Amygdala (tissue), 56 donors: ENCODE results near the gene PPFIA4.

Source experiments
- DNase-seq, 56 donors: peaks; one replicate each; lab custom pipeline; 2025; lab: John Stamatoyannopoulos, UW

The PPFIA4 gene

DNA sequence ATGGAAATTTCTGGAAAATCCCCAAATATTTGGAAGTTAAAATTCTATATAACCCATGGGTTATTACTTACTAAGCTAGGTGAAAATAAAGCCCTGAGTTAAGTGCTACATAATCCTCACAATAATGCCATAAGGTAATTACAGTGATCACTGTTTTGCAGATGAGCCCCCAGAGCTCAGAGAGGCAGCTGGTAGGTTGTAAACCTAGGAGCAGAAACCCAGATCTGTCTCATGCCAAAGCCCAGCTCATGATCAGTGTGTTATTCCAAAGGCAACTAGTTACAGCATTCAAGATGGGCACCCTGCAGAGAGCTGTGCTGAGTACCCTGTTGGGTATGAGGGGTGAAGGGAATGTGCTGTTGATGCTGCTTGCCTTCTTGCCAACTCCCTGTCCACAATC lies 70.3 kb downstream of the PPFIA4 start:
- no peak for DNase-seq

DNA sequence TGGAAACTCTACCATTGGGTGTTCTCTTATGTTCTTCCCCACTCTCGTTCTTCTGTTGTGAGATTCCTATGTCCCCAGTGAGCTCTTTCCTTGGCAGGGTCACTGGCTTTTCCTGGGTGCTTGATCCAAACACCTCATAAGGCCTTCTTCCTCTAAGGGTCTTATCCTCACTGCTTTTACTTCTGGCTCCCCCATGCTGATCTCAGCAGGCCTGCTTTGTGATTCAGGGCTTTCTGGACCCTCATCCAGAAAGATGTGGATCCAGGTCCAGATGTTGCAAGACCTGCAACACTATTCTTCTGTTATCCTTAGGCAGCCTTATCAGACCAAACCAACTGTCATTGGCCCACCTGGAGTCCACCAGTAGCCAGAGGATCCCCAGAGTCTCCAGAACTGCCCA lies 70.7 kb downstream of the PPFIA4 start:
- no peak for DNase-seq

DNA sequence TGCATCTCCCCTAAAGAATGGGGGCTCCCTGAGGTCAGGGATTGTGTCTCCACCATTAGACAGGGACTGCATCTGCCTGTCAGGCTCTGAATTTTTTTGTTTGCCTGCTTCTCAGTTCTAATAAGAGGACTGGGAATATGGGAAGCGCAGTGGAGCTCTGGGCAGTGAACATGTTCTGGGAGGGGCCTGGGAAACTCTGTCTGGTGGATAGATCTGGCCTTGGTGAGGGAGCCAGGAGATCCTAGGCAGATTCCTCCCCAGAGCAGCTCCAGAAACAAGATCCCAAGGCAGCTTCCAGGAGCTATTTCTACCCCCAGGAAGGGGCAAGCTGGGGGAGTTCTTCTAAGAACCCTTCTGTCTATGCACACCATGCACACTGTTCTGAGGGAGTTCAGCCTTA lies 72.2 kb downstream of the PPFIA4 start:
- DNase-seq = no peak

- no peak for DNase-seq
Measured at GRCh38 chr1:203098914-203099520, 72.7 kb downstream of the PPFIA4 start.

- no peak for DNase-seq
Measured at GRCh38 chr1:203099805-203100515, 73.7 kb downstream of the PPFIA4 start.

GRCh38 chr1:203100516-203100869 lies 74.2 kb downstream of the PPFIA4 start:
- DNase-seq = no peak

- no peak for DNase-seq
Measured at GRCh38 chr1:203101813-203102634, 75.7 kb downstream of the PPFIA4 start.

- peak in 1 of 56 donors; percentile 31 for DNase-seq
Measured at GRCh38 chr1:203103216-203103615, 76.9 kb downstream of the PPFIA4 start.

GRCh38 chr1:203103829-203104495 lies 77.7 kb downstream of the PPFIA4 start:
- DNase-seq = no peak

DNA sequence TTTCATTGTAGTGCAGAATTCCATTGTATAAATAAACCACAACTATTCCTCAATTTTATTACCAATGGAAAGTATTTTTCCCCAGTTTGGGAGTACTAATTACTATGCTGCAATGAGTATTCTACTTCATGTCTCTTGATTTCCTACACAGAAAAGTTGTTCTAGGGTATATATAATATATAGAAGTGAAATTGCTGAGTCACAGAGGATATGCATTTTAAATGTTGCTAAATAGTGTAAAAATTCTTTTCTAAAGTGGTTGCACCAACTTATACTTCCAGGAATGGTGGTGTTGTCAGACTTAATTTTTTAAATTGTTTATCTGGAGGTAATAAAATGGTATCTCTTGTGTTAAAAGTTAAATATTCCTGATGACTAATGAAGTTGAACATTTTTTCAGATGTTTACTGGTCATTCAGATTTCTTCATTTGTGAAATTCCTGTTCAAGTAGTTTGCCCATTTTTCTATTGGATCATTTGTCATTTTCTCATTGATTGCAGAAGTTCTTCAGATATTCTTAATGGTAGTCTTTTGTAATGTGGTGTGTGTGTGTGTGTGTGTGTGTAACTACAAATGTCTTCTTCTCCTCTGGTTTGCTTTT lies 78.6 kb downstream of the PPFIA4 start:
- no peak for DNase-seq

- DNase-seq = no peak
Measured at GRCh38 chr1:203112475-203112874, 86.2 kb downstream of the PPFIA4 start.

GRCh38 chr1:203113308-203113707 lies 87.0 kb downstream of the PPFIA4 start:
- DNase-seq = no peak

DNA sequence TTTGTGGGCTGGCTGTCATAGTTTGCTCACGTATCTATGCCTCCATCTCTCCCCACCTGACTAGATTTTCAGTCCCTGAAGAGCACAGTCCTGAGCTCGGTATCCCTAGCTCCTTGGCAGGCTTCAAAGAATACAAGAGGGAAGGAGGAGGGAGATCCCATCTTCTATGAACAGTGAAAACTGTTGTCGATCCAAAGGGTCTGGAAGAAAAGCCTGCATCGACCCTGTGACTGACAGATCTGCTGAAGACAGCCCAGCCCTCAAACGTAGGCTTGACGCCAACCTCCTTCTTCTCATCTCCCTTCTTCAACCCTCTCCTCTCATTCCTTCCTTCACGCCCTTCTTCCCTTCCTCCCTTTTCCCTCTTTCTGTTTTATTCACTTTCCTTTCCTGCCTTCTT lies 87.9 kb downstream of the PPFIA4 start:
- no peak for DNase-seq

GRCh38 chr1:203116091-203116820 lies 90.0 kb downstream of the PPFIA4 start:
- DNase-seq = no peak

- DNase-seq = peak in 38 of 56 donors; percentile 24 to 84 (median 58)
Measured at GRCh38 chr1:203117611-203118575, 91.6 kb downstream of the PPFIA4 start.

DNA sequence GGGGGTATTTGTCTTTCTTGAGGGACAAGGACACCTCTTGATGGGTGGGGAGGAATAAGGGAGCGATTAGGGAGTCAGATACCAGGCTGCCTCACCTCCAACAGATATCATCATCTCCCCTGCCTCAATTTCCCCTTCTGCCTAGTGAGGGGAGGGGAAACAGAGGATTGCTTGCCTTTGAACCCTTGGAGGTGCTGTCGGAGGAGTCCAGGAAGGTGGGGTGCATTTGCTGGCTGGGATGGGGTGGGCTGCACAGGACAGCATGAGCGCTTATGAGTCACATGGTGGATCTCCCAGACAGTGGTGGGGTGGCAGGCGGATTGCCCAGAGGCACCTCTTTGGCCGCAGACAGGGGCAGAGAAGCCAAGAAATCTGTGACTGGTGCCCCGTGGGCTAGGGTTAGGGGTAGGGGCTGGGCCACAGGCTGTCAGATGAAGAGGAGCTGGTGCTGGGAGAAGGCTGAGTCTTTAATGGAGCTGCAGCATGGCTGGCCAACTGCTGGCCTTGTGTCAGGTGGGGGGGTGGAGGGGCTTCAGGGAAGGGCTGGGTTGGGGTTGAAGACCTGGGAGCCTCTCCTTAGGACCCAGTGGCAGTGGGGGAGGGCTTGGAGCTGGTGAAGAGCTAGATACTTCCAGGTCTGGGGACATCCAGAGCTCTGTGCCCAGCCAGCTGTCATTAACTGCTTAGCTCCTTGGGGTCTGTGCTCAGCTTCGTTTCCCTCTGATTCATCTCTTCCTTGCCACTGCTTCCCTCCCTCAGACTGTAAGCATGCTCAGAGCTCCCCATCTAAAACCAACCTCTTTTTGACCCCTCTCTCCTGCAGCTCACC lies 94.2 kb downstream of the PPFIA4 start:
- DNase-seq = no peak

- no peak for DNase-seq
Measured at GRCh38 chr1:203121186-203122015, 95.1 kb downstream of the PPFIA4 start.
